ENCODE data around the gene HEATR5A.

- TF ChIP-seq CTCF (IDR thresholded peaks at IDR 0.05) (no peak), POLR2A (IDR thresholded peaks at IDR 0.05) (no peak)
Measured at GRCh38 chr14:31388687-31389413, 31.5 kb downstream of the HEATR5A start.

All from Peyer's patch (tissue), 4 donors.